Fibroblast of skin of right biceps (primary cell): ENCODE results near the gene PHACTR2.
"Not testable (repeated sequence)": the region's sequence is repeated elsewhere in the genome, so short reads cannot be mapped to it uniquely, and the experiment has no call there.

Source experiments
- DNase-seq: peaks from one replicate; pipeline ENCODE4 v3.0.0-alpha.2; 2013

Gene PHACTR2

GRCh38 chr6:143873600-143873999 is 195.8 kb downstream of the PHACTR2 start:
- DNase-seq, result not testable (repeated sequence)

GRCh38 chr6:143874503-143874902 is 196.7 kb downstream of the PHACTR2 start:
- not testable (repeated sequence) for DNase-seq

- DNase-seq, result no peak
These were observed 200.0 kb downstream of the PHACTR2 start for GRCh38 chr6:143877584-143878271.

GRCh38 chr6:143878272-143878760 is 200.6 kb downstream of the PHACTR2 start:
- peak; percentile 6 for DNase-seq

GRCh38 chr6:143880412-143880811 is 202.6 kb downstream of the PHACTR2 start:
- DNase-seq, result no peak
